Skeletal muscle tissue (tissue), 4 donors: ENCODE data around the gene GRID1. TPM values are rescaled to one million over a fixed set of nuclear protein-coding genes. Genes with fewer than 3 reads are reported as not detected.

Experiments
- H3K27ac ChIP-seq: one replicate; pipeline ENCODE4 v1.7.0; 2013; ENCODE audit warnings: mild to moderate bottlenecking, low read depth, low read length, inconsistent platforms
- H3K27me3 ChIP-seq, 3 donors: one replicate each; pipeline ENCODE4 v1.7.0; 2013; ENCODE audit warnings: low read length in 3 of 3; ENCODE audit not compliant: control insufficient read depth in 3 of 3, insufficient read depth in 3 of 3
- H3K36me3 ChIP-seq, 3 donors: one replicate each; pipeline ENCODE4 v1.7.0; 2013; ENCODE audit warnings: low read length in 3 of 3; ENCODE audit not compliant: control insufficient read depth in 3 of 3, insufficient read depth in 3 of 3
- H3K4me1 ChIP-seq, 3 donors: one replicate each; pipeline ENCODE4 v1.7.0; 2013; ENCODE audit warnings: low read length in 3 of 3, mild to moderate bottlenecking in 3 of 3; ENCODE audit not compliant: control insufficient read depth in 3 of 3, insufficient read depth in 3 of 3
- H3K4me3 ChIP-seq, 3 donors: one replicate each; pipeline ENCODE4 v1.7.0; 2013; ENCODE audit warnings: low read length in 3 of 3
- H3K9ac ChIP-seq, 3 donors: one replicate each; pipeline ENCODE4 v1.7.0; 2013; ENCODE audit warnings: low read length in 3 of 3, mild to moderate bottlenecking in 3 of 3, moderate library complexity in 2 of 3, low read depth in 1 of 3
- H3K9me3 ChIP-seq, 3 donors: one replicate each; pipeline ENCODE4 v1.7.0; 2013; ENCODE audit warnings: low read length in 3 of 3; ENCODE audit not compliant: control insufficient read depth in 3 of 3
- total RNA-seq: library from RNA; depleted of rRNA; stranded (reverse); fragments of >200 nt; gene quantifications from one replicate; pipeline ENCODE4 v1.2.3, GENCODE V29; 2014
- donor health status: Osteomylitis.

Gene GRID1
- total RNA-seq, 1 donor from 2014 or later: 2.1 TPM

DNA sequence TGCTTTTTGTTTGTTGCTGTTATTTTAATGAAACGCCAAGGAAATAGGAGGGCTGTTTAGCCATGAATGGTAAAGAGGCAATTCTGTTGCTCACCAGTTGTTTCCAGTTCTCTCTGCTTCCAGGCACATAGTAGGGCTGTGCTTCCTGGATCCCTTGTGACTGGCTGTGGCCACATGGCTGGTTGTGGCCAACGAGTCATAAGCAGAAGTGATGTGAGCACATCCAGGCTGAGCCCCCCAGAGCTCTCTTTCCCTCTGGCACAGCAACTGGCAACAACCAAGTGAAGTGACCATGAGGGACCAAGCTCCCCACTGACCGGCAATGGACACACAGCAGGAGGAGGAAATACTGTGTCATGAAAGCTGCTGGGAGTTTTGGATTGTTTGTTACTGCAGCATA is 10.3 kb downstream of the GRID1 start:
- Histone ChIP-seq H3K27ac (no peak overlapping the region), H3K4me3 (no peak overlapping the region)

DNA sequence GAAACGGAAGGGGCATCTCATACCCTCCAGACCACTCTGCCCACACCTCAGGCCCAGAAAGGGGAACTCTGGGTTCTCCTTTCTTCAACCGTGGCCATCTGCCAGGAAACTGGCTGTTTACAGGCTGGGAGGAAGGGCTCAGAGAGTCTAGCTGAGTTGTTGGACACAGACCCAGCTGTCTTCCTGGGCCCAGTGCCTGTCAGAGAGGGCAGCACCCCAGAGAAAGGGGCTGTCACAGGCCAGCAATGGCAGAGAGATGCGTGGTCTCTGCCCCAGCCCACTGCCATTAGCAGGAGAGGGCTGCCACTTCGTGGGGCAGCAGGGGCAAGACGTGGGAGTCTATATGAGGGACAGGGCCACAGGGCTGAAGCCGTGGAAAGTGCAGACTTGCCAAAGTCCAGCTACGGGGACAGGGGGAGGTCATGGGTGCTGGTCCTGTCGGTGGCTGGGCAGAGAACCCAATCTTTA is 11.0 kb downstream of the GRID1 start:
- Histone ChIP-seq H3K9ac (no peak overlapping the region), H3K27ac (no peak overlapping the region), H3K4me1 (peaks cover 2 to 5% (median 5%) of the 10 kb centered on the region in 3 donors), H3K27me3 (peaks cover 0 to 28% (median 9%) of the 10 kb centered on the region in 3 donors), H3K4me3 (no peak overlapping the region), H3K36me3 (no peaks in the 10 kb centered on the region), H3K9me3 (peaks cover 0 to 5% (median 0%) of the 10 kb centered on the region in 3 donors)

More for the DNA sequence above, 10.3 kb downstream of the GRID1 start:
- peaks cover 0 to 5% (median 0%) of the 10 kb centered on the region in 3 donors for H3K9me3 ChIP-seq
- no peak overlapping the region for H3K9ac ChIP-seq
- peaks cover 5 to 6% (median 5%) of the 10 kb centered on the region in 3 donors for H3K4me1 ChIP-seq
- H3K27me3 ChIP-seq: peaks cover 0 to 26% (median 13%) of the 10 kb centered on the region in 3 donors
- no peaks in the 10 kb centered on the region for H3K36me3 ChIP-seq

DNA sequence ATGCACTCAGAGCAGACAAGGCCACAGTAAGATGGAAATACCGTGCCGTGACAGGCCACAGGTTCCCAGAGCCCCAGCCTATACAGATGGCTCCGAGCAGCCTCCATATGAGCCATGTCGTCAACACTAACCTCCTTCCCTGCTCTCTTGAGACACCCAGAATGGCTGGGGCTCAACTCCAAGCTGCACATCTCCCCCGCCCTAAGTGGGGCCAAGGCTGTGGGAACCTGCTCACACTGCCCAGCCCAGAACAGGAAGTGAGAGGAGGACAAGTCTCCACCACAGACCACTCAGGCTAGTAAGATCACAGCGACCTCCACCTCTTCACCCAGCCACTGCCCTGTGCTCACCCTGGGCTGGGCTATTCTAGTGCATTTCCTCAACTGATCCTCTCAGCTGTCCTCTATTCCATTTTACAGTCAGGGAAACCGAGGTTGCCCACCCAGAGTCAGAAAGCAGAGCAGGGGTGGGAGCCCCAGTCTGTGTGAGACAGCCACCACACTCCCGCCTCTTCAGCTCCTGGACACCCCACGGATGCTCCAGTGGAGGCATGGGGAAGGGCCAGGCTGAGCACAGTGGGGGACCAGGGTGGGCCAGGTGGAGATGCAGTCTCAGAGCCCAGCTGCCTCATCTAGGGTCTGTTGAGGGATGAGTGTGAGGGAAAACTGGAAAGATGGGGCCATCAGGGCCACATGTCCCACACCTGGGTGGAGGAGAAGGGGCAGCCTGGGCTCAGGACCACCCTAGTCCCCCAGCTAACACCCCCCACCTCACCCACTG is 11.6 kb downstream of the GRID1 start:
- no peak overlapping the region for H3K9ac ChIP-seq
- peaks cover 2 to 5% (median 5%) of the 10 kb centered on the region in 3 donors for H3K4me1 ChIP-seq
- H3K36me3 ChIP-seq: no peaks in the 10 kb centered on the region
- H3K27me3 ChIP-seq: peaks cover 0 to 32% (median 11%) of the 10 kb centered on the region in 3 donors
- H3K9me3 ChIP-seq: peaks cover 0 to 5% (median 0%) of the 10 kb centered on the region in 3 donors
- H3K27ac ChIP-seq: no peak overlapping the region
- no peak overlapping the region for H3K4me3 ChIP-seq

DNA sequence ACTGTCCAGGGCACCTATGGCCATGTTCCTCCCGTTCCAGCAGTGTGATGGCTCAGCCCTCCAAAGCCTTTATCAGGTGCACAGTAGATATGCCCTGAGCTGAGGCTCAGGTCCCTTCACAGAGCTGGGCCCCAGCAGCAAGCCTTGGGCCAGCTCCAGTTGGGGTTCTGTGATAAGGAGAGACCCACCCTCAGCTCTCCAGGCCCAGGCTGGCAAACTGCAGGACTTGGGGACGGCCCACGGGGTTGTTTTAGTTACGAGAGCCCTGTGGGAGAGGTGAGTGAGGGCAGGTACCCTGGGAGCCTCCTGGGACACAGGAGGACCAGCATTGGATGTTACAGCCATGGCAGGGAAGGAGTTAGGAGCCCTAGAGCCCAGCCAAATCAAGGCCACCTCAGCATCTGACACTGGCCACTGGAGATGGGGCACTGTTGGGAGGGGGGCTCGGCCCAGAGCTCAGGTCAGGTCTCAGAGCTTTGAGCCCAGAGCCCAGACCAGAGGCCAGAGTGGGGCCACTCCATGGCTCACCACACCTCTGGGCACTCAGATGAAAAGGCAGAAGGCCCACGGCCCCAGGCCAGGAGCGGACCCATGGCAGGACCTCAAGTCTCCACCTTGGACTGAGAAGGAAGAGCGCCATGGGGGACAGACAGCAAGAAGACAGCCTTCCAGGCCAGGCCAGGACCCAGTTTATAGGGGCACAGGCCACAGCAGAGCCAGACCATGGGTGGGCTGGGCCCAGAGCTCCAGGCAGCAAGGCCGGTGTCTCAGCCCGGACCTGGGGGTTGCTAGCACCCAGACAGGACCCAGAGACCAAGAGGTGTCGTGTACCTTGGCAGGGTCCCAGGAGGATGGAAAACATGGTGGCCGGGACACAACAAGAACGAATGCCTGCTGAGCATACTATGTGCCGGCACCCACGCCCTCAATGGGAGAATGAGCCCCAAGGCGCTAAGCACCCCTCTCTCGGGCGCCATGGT is 12.8 kb downstream of the GRID1 start:
- Histone ChIP-seq H3K27ac (no peak overlapping the region), H3K27me3 (peaks cover 0 to 40% (median 14%) of the 10 kb centered on the region in 3 donors), H3K9me3 (peaks cover 0 to 5% (median 0%) of the 10 kb centered on the region in 3 donors), H3K4me3 (no peak overlapping the region), H3K4me1 (peaks cover 2 to 5% (median 5%) of the 10 kb centered on the region in 3 donors), H3K9ac (no peak overlapping the region), H3K36me3 (no peaks in the 10 kb centered on the region)

DNA sequence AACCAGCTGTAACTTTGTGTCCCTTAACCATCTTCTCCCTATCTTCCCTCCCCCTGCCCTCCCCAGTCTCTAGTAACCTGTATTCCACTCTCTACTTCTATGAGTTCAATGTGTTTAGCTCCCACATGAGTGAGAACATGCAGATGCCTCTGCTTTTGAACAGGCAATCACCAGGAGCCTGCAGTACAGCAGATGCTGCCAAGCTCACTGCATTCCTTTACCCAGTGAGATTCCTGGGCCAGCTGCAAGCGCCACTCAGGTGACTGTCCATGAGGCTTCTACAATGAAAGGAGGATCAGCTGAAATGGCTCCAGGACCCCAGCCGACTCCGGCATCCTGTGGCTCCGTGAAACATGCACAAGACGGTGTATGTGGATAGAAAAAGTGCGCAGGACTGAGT is 15.7 kb downstream of the GRID1 start:
- H3K4me3 ChIP-seq: no peak overlapping the region
- no peak overlapping the region for H3K27ac ChIP-seq
- no peaks in the 10 kb centered on the region for H3K36me3 ChIP-seq
- H3K9me3 ChIP-seq: peaks cover 0 to 5% (median 0%) of the 10 kb centered on the region in 3 donors
- peaks cover 0 to 5% (median 2%) of the 10 kb centered on the region in 3 donors for H3K4me1 ChIP-seq
- peaks cover 0 to 38% (median 20%) of the 10 kb centered on the region in 3 donors for H3K27me3 ChIP-seq
- no peak overlapping the region for H3K9ac ChIP-seq

DNA sequence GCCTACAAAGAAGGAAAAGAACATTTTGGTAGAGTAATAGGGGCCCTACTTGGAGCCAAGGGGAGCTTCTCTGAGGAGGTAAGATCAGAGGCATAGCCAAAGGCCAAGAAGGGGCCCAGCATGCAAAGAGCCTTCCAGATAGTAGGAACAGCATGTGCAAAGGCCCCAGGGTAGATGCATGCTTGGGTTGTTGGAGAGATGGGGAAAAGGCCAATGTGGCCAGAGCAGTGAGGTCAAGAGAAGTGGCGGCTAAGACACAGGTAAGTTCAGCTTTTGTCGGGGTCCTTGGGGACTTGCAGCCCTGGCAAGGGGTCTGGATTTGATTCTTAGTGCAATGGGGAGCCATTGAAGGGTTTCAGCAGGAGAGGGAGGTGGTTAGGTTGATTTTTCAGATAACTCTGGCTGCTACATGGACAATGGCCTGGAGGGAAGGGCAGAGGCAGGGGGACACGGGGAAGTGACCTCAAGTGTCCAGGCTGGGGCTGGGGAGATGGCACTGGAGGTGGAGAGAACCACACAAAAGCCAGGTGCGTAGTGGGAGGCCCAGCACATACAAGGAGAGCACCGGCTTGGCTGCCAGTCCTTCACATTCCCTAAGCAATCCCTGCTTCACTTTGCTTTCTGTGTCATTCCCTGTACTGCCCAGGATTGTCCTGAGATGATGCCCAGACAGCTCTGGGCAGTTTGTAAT is 16.5 kb downstream of the GRID1 start:
- Histone ChIP-seq H3K4me3 (no peak overlapping the region), H3K27ac (no peak overlapping the region), H3K27me3 (peaks cover 0 to 30% (median 20%) of the 10 kb centered on the region in 3 donors), H3K4me1 (peaks cover 0 to 2% (median 1%) of the 10 kb centered on the region in 3 donors), H3K36me3 (no peaks in the 10 kb centered on the region), H3K9ac (no peak overlapping the region), H3K9me3 (peaks cover 0 to 5% (median 0%) of the 10 kb centered on the region in 3 donors)

DNA sequence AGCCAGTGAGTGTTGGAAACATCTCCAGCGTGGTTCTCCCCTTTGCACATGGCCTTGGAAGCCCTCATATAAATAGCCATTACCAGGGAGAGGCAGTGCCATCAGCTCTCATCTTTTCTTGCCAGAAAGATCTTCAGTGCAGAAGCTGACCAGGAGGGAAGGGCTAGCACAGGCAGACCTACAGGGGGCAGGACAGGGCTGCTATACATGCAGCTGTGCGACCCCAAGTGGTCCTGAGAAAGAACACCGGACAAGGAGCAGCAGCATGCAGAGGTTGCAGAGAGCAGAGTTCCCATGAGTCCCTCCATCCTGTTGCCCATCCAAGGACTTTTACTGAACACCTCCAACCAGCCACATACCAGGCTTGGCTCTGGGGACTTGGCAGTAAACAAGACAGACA is 17.1 kb downstream of the GRID1 start:
- no peak overlapping the region for H3K9ac ChIP-seq

DNA sequence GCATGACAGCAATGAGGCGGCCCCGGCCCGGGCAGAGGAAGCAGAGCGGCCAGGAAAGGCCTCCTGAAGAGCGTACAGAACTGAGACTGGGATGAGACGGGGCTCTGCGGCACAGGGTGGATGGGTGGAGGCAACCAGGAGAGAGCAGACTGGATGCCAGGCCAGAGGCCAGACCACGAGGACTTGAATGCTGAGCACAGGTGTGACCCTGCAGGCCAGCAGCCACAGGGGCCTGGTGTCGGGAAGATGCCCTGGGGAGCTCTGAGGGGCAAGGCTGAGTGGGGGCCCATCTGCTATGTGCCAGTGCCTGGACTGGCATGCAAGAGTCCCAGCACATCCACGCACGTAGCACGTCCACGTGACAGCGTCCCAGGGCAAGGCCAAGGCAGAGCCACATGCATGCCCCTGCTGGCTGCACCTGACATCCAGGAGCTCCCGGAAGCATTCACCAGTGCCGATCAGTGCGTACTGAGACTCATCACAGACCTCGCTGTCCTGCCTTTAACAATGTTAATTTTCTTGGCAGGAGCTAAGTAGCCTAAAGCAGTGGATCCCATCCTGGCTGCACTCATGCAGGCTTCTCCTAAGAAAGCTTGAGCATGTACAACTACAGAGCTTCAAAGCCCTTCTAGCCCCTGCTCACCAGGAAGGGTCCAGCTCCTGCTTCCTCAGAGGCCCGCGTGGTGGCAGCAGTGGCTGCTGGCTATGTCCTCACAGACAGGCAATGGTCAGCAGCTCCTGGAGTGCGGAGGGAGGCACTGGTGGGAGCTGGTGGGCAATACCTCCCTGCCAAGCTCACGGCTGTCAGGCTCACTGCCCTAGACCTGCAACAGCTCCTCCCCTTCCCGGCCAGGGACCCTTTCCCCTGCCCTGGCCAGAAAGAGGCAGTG is 18.0 kb downstream of the GRID1 start:
- Histone ChIP-seq H3K4me1 (no peaks in the 10 kb centered on the region), H3K36me3 (no peaks in the 10 kb centered on the region), H3K9me3 (peaks cover 0 to 5% (median 0%) of the 10 kb centered on the region in 3 donors), H3K27ac (no peak overlapping the region), H3K9ac (no peak overlapping the region), H3K4me3 (no peak overlapping the region), H3K27me3 (peaks cover 0 to 20% (median 18%) of the 10 kb centered on the region in 3 donors)

More for the DNA sequence above, 17.1 kb downstream of the GRID1 start:
- H3K27me3 ChIP-seq: peaks cover 0 to 25% (median 20%) of the 10 kb centered on the region in 3 donors
- H3K4me1 ChIP-seq: peaks cover 0 to under 1% (median 0%) of the 10 kb centered on the region in 3 donors
- H3K4me3 ChIP-seq: no peak overlapping the region
- peaks cover 0 to 5% (median 0%) of the 10 kb centered on the region in 3 donors for H3K9me3 ChIP-seq
- no peak overlapping the region for H3K27ac ChIP-seq
- H3K36me3 ChIP-seq: no peaks in the 10 kb centered on the region
